Measurements from ENCODE around the gene CASP8AP2. TPM values are rescaled to one million over a fixed set of nuclear protein-coding genes. Genes with fewer than 3 reads are reported as not detected.

Gene CASP8AP2
- total RNA-seq, 1 experiment from 2014 or later: 27.9 TPM

DNA sequence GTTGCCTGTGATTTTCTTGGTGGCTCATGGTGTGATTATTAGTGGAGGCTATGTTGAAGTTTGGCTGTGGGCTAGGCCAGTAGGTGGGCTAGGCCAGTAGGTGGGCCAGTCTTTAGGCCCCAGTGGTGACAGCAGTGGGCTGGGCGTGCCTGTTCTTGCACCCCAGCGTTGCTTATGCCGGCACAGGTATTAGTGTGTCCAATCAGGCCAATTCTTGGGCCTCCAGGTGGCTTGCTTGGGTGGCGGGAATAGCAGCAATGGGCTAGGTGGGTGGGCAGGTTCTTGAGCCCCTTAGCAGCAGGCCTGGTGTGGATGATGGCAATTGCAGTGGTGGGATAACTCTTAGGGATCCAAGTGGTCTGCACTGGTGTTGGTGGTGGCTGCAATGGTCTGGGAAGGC lies 87.5 kb downstream of the CASP8AP2 start (continued):
- no peak for TF ChIP-seq AR (CRISPR knock-in tag; IDR thresholded peaks at IDR 0.05)
- TF ChIP-seq TCF7 (CRISPR knock-in tag; IDR thresholded peaks at IDR 0.05; ENCODE audit: low read depth): no peak
- no peak for TF ChIP-seq ZSCAN18 (CRISPR knock-in tag; IDR thresholded peaks at IDR 0.05)
- TF ChIP-seq STAT6 (CRISPR knock-in tag; conservative IDR thresholded peaks at IDR 0.05; ENCODE audit: low read depth): no peak
- TF ChIP-seq GRHL2 (CRISPR knock-in tag; IDR thresholded peaks at IDR 0.05; ENCODE audit: insufficient replicate concordance, severe bottlenecking): no peak
- no peak for TF ChIP-seq ZNF396 (CRISPR knock-in tag; IDR thresholded peaks at IDR 0.05; ENCODE audit: borderline replicate concordance)
- TF ChIP-seq, protein P1, sequence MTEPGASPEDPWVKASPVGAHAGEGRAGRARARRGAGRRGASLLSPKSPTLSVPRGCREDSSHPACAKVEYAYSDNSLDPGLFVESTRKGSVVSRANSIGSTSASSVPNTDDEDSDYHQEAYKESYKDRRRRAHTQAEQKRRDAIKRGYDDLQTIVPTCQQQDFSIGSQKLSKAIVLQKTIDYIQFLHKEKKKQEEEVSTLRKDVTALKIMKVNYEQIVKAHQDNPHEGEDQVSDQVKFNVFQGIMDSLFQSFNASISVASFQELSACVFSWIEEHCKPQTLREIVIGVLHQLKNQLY (CRISPR knock-in tag; IDR thresholded peaks at IDR 0.05): no peak
- no peak for TF ChIP-seq NFYB (CRISPR knock-in tag; conservative IDR thresholded peaks at IDR 0.05; ENCODE audit: low read depth)
- TF ChIP-seq SOX15 (CRISPR knock-in tag; IDR thresholded peaks at IDR 0.05): no peak

GRCh38 chr6:89917801-89918366 lies 88.2 kb downstream of the CASP8AP2 start:
- Mint-ChIP-seq H3K4me1 (peaks cover 3% of the 10 kb centered on the region; the same call in 1 of the 2 replicates), H3K36me3 (peaks cover 4% of the 10 kb centered on the region; the same call in 1 of the 2 replicates), H3K27me3 (ENCODE audit: low read depth) (no peaks in the 10 kb centered on the region), H3K27ac (no peak overlapping the region), H3K9me3 (peaks cover 19% of the 10 kb centered on the region), H3K4me3 (no peak overlapping the region)
- DNase-seq (ENCODE audit: low spot score): no peak
- TF ChIP-seq NR2C2 (CRISPR knock-in tag; IDR thresholded peaks at IDR 0.05) (no peak), ZNF512 (CRISPR knock-in tag; IDR thresholded peaks at IDR 0.05; ENCODE audit: borderline replicate concordance) (no peak), PRRX2 (CRISPR knock-in tag; IDR thresholded peaks at IDR 0.05) (no peak), SP1 (CRISPR knock-in tag; conservative IDR thresholded peaks at IDR 0.05) (no peak), IRF2 (CRISPR knock-in tag; IDR thresholded peaks at IDR 0.05; ENCODE audit: borderline replicate concordance, low read depth) (no peak), HMGXB4 (CRISPR knock-in tag; IDR thresholded peaks at IDR 0.05) (no peak), TEAD4 (CRISPR knock-in tag; IDR thresholded peaks at IDR 0.05) (no peak), ATF1 (CRISPR knock-in tag; IDR thresholded peaks at IDR 0.05) (no peak), SMAD4 (CRISPR knock-in tag; IDR thresholded peaks at IDR 0.05) (no peak), ZNF138 (CRISPR knock-in tag; conservative IDR thresholded peaks at IDR 0.05) (no peak)
- TF ChIP-seq, protein P2, sequence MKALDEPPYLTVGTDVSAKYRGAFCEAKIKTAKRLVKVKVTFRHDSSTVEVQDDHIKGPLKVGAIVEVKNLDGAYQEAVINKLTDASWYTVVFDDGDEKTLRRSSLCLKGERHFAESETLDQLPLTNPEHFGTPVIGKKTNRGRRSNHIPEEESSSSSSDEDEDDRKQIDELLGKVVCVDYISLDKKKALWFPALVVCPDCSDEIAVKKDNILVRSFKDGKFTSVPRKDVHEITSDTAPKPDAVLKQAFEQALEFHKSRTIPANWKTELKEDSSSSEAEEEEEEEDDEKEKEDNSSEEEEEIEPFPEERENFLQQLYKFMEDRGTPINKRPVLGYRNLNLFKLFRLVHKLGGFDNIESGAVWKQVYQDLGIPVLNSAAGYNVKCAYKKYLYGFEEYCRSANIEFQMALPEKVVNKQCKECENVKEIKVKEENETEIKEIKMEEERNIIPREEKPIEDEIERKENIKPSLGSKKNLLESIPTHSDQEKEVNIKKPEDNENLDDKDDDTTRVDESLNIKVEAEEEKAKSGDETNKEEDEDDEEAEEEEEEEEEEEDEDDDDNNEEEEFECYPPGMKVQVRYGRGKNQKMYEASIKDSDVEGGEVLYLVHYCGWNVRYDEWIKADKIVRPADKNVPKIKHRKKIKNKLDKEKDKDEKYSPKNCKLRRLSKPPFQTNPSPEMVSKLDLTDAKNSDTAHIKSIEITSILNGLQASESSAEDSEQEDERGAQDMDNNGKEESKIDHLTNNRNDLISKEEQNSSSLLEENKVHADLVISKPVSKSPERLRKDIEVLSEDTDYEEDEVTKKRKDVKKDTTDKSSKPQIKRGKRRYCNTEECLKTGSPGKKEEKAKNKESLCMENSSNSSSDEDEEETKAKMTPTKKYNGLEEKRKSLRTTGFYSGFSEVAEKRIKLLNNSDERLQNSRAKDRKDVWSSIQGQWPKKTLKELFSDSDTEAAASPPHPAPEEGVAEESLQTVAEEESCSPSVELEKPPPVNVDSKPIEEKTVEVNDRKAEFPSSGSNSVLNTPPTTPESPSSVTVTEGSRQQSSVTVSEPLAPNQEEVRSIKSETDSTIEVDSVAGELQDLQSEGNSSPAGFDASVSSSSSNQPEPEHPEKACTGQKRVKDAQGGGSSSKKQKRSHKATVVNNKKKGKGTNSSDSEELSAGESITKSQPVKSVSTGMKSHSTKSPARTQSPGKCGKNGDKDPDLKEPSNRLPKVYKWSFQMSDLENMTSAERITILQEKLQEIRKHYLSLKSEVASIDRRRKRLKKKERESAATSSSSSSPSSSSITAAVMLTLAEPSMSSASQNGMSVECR (CRISPR knock-in tag; IDR thresholded peaks at IDR 0.05; ENCODE audit: borderline replicate concordance): no peak
- POLR2A ChIA-PET: no interaction called here
- peak; percentile 64 for ATAC-seq
- CTCF ChIA-PET: interaction anchor here (1.3 kb wide), 1 partner anchor 23 kb away, joined by 7 read pairs; no protein-coding TSS in a partner anchor

All from WTC11 (cell line).